ENCODE measurements around the gene TBKBP1.
A peak's percentile ranks its signal among the peaks of the same experiment; 100 is the strongest.

Gene TBKBP1

GRCh38 chr17:47669081-47669480 is 24.9 kb upstream of the TBKBP1 start:
- H3K27ac ChIP-seq = peak overlapping the region; percentile 92
- no peak for TF ChIP-seq CTCF (conservative IDR thresholded peaks at IDR 0.05)

GRCh38 chr17:47670064-47670463 is 23.9 kb upstream of the TBKBP1 start:
- peak overlapping the region; percentile 92 for H3K27ac ChIP-seq
- TF ChIP-seq CTCF (conservative IDR thresholded peaks at IDR 0.05) = no peak

GRCh38 chr17:47674499-47674898 is 19.5 kb upstream of the TBKBP1 start:
- no peak for TF ChIP-seq CTCF (conservative IDR thresholded peaks at IDR 0.05)
- peak overlapping the region; percentile 92 for H3K27ac ChIP-seq

GRCh38 chr17:47675380-47676198 is 18.4 kb upstream of the TBKBP1 start:
- TF ChIP-seq CTCF (conservative IDR thresholded peaks at IDR 0.05) = no peak
- peak overlapping the region; percentile 92 for H3K27ac ChIP-seq

- peak overlapping the region; percentile 92 for H3K27ac ChIP-seq
- TF ChIP-seq CTCF (conservative IDR thresholded peaks at IDR 0.05) = no peak
These were observed 17.8 kb upstream of the TBKBP1 start for GRCh38 chr17:47676199-47676472.

- no peak for TF ChIP-seq CTCF (conservative IDR thresholded peaks at IDR 0.05)
- peak overlapping the region; percentile 92 for H3K27ac ChIP-seq
These were observed 17.3 kb upstream of the TBKBP1 start for GRCh38 chr17:47676510-47677165.

- TF ChIP-seq CTCF (conservative IDR thresholded peaks at IDR 0.05) = no peak
- H3K27ac ChIP-seq = peak overlapping the region; percentile 92
These were observed 15.8 kb upstream of the TBKBP1 start for GRCh38 chr17:47678196-47678595.
